Measurements from ENCODE around the gene FBLN7.

Gene FBLN7

DNA sequence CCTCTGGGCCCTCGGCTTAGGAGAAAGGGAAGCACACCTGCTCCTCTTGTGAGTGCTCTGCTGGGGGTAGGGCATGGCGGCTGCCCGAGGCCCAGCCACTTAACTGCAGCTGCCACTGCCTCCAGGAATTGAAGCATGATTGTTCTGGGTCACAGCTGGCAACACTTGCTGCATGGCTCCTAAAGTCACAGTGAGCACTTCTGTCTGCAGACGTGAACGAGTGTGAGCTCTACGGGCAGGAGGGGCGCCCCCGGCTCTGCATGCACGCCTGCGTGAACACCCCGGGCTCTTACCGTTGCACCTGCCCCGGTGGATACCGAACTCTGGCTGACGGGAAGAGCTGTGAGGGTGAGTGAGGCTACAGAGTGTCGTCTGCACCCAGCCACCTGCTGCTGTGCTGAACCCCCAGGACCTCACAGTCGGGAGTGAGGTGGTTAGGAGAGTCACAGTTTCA is 44.4 kb downstream of the FBLN7 start:
- Mint-ChIP-seq H3K27ac (no peak overlapping the region), H3K27me3 (peaks cover 32% of the 10 kb centered on the region), H3K4me3 (no peak overlapping the region), H3K36me3 (no peaks in the 10 kb centered on the region), H3K4me1 (peaks cover 18% of the 10 kb centered on the region), H3K9me3 (no peaks in the 10 kb centered on the region)
- ATAC-seq, result peak; percentile 62

DNA sequence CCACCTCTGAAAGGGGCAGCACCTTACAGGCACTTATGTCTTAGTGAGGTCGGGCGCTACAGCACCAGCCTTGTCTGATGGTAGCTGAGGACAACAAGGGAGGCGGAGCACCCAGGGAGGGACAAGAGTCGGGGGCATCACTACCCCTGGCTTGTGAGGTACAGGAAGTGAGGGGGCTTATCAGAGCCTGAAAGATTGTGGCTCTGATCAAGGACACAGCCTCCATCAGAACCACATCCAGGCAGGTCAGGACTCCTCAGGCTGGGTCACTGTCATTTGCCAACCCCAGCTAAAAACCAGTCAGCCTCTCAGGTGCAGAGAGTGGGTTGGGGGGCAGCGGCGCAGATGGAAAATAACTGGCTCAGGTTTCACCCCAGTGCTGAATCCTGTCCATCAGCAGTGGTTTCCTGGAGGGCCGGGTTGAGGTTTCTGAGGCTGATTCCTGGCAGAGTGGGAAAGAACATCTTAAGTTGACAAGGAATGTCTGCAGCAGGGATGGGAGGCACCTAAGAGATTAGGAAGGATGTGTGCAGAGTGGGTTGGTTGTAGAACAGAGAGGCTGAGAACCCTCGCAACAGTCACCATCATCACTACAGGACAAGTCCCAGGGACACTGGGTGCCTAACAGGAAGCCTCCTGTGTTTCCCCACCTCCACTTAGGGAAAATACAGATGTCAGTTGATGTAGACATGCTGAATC is 45.3 kb downstream of the FBLN7 start:
- no peak overlapping the region for H3K27ac Mint-ChIP-seq
- H3K27me3 Mint-ChIP-seq, result peaks cover 24% of the 10 kb centered on the region
- peaks cover 27% of the 10 kb centered on the region for H3K4me1 Mint-ChIP-seq
- H3K9me3 Mint-ChIP-seq, result no peaks in the 10 kb centered on the region
- no peaks in the 10 kb centered on the region for H3K36me3 Mint-ChIP-seq
- ATAC-seq, result no peak
- no peak overlapping the region for H3K4me3 Mint-ChIP-seq

DNA sequence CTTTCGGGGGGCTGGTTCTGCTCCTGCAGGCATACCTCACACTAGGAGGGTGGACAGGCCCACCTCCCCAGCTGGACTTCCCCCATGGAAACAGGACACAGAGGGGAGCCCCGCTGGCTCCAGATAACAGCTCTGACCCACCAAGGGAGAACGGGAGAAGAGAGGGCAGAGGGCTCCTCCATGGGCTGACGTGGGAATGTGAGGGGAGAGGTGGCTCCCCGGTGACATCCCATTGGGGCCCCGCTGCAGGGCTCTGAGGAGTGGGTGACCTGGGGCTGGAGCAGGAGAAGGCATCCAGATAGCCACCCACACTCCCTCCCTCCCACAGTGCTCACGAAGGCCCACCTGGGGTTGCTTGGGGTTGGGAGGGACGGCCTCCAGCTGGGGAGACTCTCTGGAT is 45.9 kb downstream of the FBLN7 start:
- H3K4me1 Mint-ChIP-seq, result peaks cover 33% of the 10 kb centered on the region
- H3K27ac Mint-ChIP-seq, result no peak overlapping the region

DNA sequence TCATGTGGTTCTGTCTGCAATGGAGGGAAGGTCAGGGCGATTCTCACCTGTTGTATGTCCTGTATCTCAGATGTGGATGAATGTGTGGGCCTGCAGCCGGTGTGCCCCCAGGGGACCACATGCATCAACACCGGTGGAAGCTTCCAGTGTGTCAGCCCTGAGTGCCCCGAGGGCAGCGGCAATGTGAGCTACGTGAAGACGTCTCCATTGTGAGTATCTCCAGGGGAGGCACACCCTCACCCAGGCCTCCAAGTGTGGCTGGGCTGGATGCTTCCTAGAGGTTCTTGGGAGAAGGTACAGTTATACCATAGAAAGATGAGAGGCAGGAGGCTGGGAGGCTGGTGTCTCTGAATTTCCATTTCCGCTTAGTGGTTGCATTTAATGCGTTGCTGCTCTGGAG is 46.9 kb downstream of the FBLN7 start:
- no peak overlapping the region for H3K4me3 Mint-ChIP-seq
- H3K36me3 Mint-ChIP-seq, result no peaks in the 10 kb centered on the region
- ATAC-seq, result no peak
- H3K27me3 Mint-ChIP-seq, result peaks cover 7% of the 10 kb centered on the region
- no peak overlapping the region for H3K27ac Mint-ChIP-seq
- H3K9me3 Mint-ChIP-seq, result no peaks in the 10 kb centered on the region
- H3K4me1 Mint-ChIP-seq, result peaks cover 33% of the 10 kb centered on the region

More for the DNA sequence above, 45.9 kb downstream of the FBLN7 start:
- no peak for ATAC-seq
- Mint-ChIP-seq H3K36me3 (no peaks in the 10 kb centered on the region), H3K9me3 (no peaks in the 10 kb centered on the region), H3K27me3 (peaks cover 17% of the 10 kb centered on the region), H3K4me3 (no peak overlapping the region)

DNA sequence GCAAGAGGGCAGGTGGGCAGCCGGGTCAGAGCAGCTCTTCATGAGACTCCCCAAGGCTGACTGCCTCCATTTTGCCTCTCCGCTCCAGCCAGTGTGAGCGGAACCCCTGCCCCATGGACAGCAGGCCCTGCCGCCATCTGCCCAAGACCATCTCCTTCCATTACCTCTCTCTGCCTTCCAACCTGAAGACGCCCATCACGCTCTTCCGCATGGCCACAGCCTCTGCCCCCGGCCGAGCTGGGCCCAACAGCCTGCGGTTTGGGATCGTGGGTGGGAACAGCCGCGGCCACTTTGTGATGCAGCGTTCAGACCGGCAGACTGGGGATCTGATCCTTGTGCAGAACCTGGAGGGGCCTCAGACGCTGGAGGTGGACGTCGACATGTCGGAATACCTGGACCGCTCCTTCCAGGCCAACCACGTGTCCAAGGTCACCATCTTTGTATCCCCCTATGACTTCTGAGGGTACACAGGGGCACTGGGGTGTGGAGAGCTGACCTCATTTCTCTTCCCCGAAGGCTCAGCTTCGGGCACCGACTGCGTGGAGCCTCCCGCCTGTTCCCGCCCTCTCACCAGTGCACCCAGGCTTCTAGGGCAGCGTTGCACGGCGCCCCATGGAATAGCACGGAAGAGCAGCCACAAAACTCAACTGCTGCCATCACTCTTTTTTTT is 49.0 kb downstream of the FBLN7 start:
- Mint-ChIP-seq H3K4me3 (no peak overlapping the region), H3K27ac (peak overlapping the region; percentile 90), H3K36me3 (no peaks in the 10 kb centered on the region), H3K27me3 (no peaks in the 10 kb centered on the region), H3K9me3 (no peaks in the 10 kb centered on the region), H3K4me1 (peaks cover 33% of the 10 kb centered on the region)
- no peak for ATAC-seq

DNA sequence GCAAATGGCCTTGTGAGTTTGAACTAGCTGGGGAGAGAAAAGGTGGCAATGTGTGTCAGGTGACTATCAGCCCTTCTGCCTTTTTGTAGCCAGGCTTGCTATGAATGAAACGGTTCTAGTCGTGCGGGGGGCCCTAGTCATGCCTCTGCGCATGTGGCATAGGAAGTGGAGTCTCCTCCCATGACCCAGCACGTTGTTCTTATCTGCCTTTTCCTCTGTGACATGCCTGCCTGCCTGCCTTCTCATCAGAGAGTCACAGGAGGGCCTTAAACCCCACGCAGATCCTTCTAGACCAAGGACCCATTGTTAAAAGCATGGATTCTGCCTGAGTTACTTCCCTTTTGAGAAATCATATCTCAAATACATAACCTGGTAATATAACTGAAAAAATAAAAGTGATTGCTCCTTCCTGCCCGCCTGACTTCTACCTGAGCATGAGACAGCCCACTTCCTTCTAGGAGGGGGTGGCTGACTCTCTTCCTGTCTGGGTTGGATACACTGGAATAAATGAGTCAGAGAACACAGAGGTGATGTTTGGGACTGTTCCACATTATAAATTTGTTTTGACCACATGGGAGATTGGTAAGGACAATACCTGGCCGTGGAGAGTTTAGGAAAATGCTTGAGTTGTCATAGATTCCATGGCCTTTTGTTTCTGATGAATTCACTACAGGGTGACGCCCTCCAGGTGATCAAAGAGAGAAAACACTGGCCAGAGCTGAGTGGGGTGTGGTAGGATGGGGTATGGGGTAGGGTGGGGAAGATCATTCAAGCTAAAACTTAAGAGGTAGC is 49.8 kb downstream of the FBLN7 start:
- no peaks in the 10 kb centered on the region for H3K9me3 Mint-ChIP-seq
- H3K36me3 Mint-ChIP-seq, result no peaks in the 10 kb centered on the region
- peak; percentile 92 for ATAC-seq
- peak overlapping the region; percentile 15 for H3K4me3 Mint-ChIP-seq
- peak overlapping the region; percentile 90 for H3K27ac Mint-ChIP-seq
- H3K4me1 Mint-ChIP-seq, result peaks cover 33% of the 10 kb centered on the region
- H3K27me3 Mint-ChIP-seq, result no peaks in the 10 kb centered on the region

DNA sequence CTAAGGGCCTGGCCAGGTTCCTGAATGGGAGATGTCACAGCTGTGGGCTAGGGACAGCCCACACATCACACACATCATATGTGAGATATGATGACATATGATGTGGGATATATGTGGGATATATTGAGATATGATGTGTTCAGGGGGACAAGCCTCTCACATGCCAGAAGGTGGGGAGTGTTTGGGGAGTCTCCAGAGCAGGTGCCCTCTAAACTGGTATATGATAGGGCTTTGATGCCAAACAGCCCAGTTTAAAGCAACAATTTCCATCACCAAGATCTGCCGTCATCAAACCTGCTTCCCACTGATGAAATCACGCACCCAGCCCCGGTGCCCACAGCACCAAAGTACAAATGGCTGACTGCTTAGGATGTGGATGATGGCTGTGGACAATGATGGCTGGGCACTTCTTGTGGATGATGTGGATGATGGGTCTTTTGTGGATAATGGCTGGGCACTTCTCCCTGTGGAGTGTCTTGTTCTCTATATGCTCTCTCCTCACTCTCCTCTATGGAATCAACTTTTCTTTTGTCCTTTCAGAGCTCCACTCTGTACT is 50.9 kb downstream of the FBLN7 start:
- H3K27me3 Mint-ChIP-seq, result no peaks in the 10 kb centered on the region
- no peak for ATAC-seq
- no peaks in the 10 kb centered on the region for H3K36me3 Mint-ChIP-seq
- H3K9me3 Mint-ChIP-seq, result no peaks in the 10 kb centered on the region
- H3K4me3 Mint-ChIP-seq, result no peak overlapping the region
- H3K27ac Mint-ChIP-seq, result peak overlapping the region; percentile 90
- peaks cover 33% of the 10 kb centered on the region for H3K4me1 Mint-ChIP-seq

DNA sequence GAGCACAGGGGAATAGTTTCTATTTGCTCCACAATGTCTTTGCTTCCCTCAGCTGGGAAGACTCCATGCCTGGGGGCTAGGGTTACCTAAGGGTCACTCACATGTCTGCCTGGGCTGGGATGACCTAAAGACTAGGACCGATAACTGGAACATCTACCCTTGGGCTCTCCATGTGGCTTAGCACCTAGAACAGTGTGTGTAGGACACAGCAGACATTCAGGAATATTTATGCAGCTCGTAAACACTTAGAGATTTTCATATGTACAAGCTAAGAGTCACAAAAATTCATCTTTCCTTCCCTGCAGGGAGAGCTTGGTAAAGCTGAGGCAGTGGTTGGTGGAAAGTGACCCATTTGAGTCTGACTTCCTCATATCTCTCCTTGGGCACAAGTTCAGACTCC is 55.8 kb downstream of the FBLN7 start:
- no peak for ATAC-seq
- Mint-ChIP-seq H3K4me1 (peaks cover 4% of the 10 kb centered on the region), H3K9me3 (no peaks in the 10 kb centered on the region), H3K27ac (no peak overlapping the region), H3K4me3 (no peak overlapping the region), H3K27me3 (no peaks in the 10 kb centered on the region), H3K36me3 (no peaks in the 10 kb centered on the region)

DNA sequence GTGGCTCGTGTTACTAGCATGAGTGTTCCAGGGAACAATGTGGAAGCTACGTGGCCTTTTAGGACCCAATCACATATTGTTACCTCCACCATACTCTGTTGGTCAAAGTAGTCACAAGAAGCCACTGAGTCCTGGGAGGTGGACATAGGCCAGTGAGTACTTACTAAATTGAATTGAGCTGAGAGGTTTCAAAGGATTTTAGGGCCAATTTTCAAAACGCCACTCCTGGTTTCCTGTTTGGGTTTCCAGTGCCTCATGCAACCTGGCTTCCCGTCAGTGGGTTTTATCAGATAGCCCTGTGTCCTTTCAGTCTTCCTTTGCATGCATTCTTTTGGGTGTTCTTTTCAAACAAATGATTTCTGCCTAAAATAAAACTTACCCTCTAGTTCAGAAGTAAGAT is 56.3 kb downstream of the FBLN7 start:
- ATAC-seq, result no peak
- Mint-ChIP-seq H3K4me1 (peaks cover 8% of the 10 kb centered on the region), H3K27me3 (no peaks in the 10 kb centered on the region), H3K9me3 (peaks cover 2% of the 10 kb centered on the region), H3K27ac (no peak overlapping the region), H3K4me3 (no peak overlapping the region), H3K36me3 (no peaks in the 10 kb centered on the region)

DNA sequence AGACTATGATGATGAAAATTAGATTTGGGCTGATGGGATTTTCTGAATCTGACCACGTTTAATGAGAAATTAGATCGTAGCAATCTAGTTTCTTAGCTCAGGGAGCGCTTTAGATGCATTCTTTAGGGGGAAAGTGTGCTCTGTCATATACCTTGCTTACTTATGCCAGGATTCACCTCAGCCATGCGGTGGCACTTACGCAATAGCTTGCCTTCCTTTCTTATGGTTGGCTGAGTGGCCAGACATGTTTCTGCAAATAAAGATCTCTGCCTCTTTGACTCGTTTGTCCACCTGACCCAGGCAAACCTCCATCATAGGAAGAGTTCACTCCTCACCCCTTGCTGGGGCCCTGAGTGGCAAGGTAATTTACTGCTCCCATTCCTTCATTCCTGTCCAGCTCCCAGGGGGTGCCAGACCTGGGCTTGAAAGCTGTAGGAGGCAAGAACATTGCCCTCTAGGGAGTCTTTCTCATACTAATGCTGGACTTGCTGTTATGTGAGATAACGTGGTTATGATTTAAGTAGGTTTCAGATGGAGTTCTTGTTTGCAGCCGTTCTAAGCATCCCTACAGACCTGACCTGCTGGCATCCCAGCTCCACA is 57.1 kb downstream of the FBLN7 start:
- H3K36me3 Mint-ChIP-seq, result no peaks in the 10 kb centered on the region
- peaks cover 10% of the 10 kb centered on the region for H3K4me1 Mint-ChIP-seq
- H3K27ac Mint-ChIP-seq, result no peak overlapping the region
- H3K27me3 Mint-ChIP-seq, result no peaks in the 10 kb centered on the region
- peaks cover 3% of the 10 kb centered on the region for H3K9me3 Mint-ChIP-seq
- H3K4me3 Mint-ChIP-seq, result no peak overlapping the region
- ATAC-seq, result no peak

DNA sequence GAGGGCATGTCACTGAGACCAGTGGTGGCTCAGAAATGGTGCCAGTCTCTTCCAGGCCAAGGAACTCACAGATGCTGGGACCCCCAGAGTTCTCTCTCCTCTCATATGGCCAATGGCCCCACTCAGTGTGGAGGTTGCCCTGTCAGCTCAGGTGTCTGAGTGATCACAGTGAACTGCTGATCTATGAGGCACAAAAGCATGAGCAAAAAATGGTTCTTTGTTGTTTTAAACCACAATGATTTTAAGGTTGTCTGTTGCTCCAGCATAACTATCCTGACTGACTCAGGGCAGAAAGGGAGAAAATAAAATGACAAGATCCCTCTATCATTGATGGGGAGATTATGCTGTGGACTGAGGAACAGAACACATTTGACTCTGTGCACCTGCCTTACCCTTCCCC is 57.8 kb downstream of the FBLN7 start:
- Mint-ChIP-seq H3K4me1 (peaks cover 10% of the 10 kb centered on the region), H3K36me3 (no peaks in the 10 kb centered on the region), H3K4me3 (no peak overlapping the region), H3K27me3 (no peaks in the 10 kb centered on the region), H3K9me3 (peaks cover 3% of the 10 kb centered on the region), H3K27ac (no peak overlapping the region)
- no peak for ATAC-seq

DNA sequence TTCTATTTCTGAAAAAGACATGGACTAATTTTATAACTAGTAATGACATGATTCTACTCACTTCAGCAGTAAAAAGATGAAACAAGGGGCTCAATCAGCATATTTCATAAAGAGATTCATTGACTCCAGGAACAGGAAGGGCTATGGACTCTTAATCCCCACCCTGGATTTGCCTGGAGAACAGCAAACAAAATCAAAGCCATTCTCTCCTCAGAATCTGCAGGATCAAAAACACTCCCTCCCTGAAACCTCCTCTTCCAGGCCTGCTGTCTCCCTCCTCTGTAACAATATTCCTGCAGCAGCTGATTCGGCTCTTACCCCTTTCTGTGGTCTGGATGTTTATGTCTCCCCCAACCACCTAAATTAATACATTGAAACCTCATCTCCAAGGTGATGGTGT is 59.7 kb downstream of the FBLN7 start:
- Mint-ChIP-seq H3K27me3 (no peaks in the 10 kb centered on the region), H3K27ac (peak overlapping the region; percentile 86), H3K36me3 (no peaks in the 10 kb centered on the region), H3K9me3 (peaks cover 3% of the 10 kb centered on the region), H3K4me1 (peaks cover 10% of the 10 kb centered on the region), H3K4me3 (no peak overlapping the region)
- no peak for ATAC-seq

DNA sequence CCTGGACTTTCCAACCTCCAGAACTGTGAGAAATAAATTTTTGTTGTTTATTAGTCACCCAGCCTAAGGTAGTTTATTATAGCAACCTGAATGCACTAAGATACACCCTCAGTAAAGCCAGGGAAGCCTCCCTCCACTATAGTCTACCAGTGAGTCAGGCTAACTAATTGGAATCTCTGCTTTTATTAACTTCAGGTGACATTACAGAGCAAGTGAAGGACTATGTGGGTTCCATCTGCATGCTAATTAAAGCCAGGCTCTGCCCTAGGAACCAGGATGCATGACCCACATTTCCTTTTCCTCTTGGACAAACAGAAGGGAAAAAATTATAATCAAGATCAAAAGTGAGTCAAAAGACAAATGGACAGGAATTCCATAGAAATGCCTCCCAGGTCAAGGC is 60.6 kb downstream of the FBLN7 start:
- Mint-ChIP-seq H3K9me3 (peaks cover 6% of the 10 kb centered on the region), H3K4me3 (no peak overlapping the region), H3K4me1 (peaks cover 10% of the 10 kb centered on the region), H3K27me3 (no peaks in the 10 kb centered on the region), H3K36me3 (no peaks in the 10 kb centered on the region), H3K27ac (peak overlapping the region; percentile 86)
- ATAC-seq, result peak; percentile 18

DNA sequence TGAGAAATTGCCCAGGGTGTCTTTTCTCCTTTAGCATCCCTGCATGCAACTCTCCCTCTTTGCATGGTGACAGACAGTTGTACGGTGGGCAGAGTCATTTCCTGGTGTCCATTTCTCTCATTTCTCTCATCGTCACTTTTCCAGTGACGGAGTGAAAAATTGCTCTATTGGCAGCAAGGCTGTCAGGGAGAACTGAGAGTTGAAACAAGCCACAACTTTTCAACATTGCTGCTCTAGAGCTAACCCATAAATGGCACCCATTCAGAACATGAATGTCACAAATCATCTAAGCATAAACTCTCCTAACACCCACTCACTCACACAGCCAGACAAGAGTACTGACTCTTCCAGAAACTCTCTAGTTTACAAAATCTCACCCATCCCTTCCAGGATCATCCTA is 61.0 kb downstream of the FBLN7 start:
- Mint-ChIP-seq H3K27ac (peak overlapping the region; percentile 86), H3K4me1 (peaks cover 10% of the 10 kb centered on the region), H3K36me3 (peaks cover 1% of the 10 kb centered on the region), H3K4me3 (no peak overlapping the region), H3K9me3 (peaks cover 7% of the 10 kb centered on the region), H3K27me3 (no peaks in the 10 kb centered on the region)
- peak; percentile 95 for ATAC-seq

All from stimulated activated memory B cell treated with anti-CD40 and anti-IgM and Interleukin-4, amounts not matched to agents 10 μg/mL and 1 μg/mL and 100 μg/mL, for 72 hours (primary cell).